Right cardiac atrium (tissue), 5 donors: ENCODE results near the gene MYH7. TPM values are rescaled to one million over a fixed set of nuclear protein-coding genes. Genes with fewer than 3 reads are reported as not detected.

Experiments
- ATAC-seq, 2 donors: fragments of 200-7000 bp; cut with Tn5 transposase; one replicate each; pipeline versions ENCODE4 v1.8.0 to v1.9.1; 2020; ENCODE audit warnings: moderate library complexity in 2 of 2, mild to moderate bottlenecking in 1 of 2
- DNase-seq, 3 donors: peaks; one replicate each; pipeline ENCODE4 v3.0.0-alpha.2; 2020
- H3K27ac ChIP-seq: one replicate; pipeline ENCODE4 v1.5.1; 2013; ENCODE audit warnings: mild to moderate bottlenecking, low read length, control low read depth, moderate library complexity
- H3K27me3 ChIP-seq: one replicate; pipeline ENCODE4 v1.6.1; 2013; ENCODE audit not compliant: control insufficient read depth, insufficient read depth
- H3K4me1 ChIP-seq: one replicate; pipeline ENCODE4 v1.6.1; 2013; ENCODE audit warnings: low read length; ENCODE audit not compliant: control insufficient read depth, insufficient read depth
- H3K4me3 ChIP-seq: one replicate; pipeline ENCODE4 v1.5.1; 2013; ENCODE audit warnings: low read length, control low read depth
- H3K9me3 ChIP-seq: one replicate; pipeline ENCODE4 v1.6.1; 2013; ENCODE audit warnings: low read length; ENCODE audit not compliant: control insufficient read depth
- WGBS: extraction: QIAGEN DNeasy Blood & Tissue Kit; methylation state at CpG from one replicate; pipeline ENCODE4 v1.1.7; 2013; 5-methylcytosine and 5-hydroxymethylcytosine counted together
- intact Hi-C, 4 donors: fragments of 100-400 bp; cut with DNase I; formaldehyde crosslinking; loops; one replicate each; pipeline versions ENCODE4 v1.11.0 to v1.14.0; 2022 to 2023
- polyA plus RNA-seq: library from polyadenylated mRNA; stranded (reverse); fragments of 200-250 nt; gene quantifications from one replicate; pipeline ENCODE4 v1.2.3, GENCODE V29; 2013
- total RNA-seq, 4 donors: library from RNA; stranded (reverse); fragmentation: NEBNext Ultra II Directional; extraction: Animal tissue kit (Norgen Biotek cat#: 25700); gene quantifications; one replicate each; pipeline ENCODE4 v1.2.1, GENCODE V29; 2021
- donor health status: healthy with polysubstance abuse.
- donor health status: DM: no; HTN: yes; CAD: no.
- donor health status: DM: no; HTN: no; CAD: no.
- donor health status: DM: no; HTN: yes; CAD: no; lungs with severe emphysema.
- donor health status: DM: yes; HTN: yes; CAD: no.

The MYH7 gene
- total and polyA plus RNA-seq, 5 donors = 461 to 2,251 (median 639) TPM

- no peaks in the 10 kb centered on the region for H3K9me3 ChIP-seq
- ATAC-seq (peak; percentile 24 to 32), DNase-seq (peak; percentile 67 to 90 (median 89))
- H3K27ac ChIP-seq = no peak overlapping the region
- no peak overlapping the region for H3K4me3 ChIP-seq
- WGBS = 35% methylated on average over 12 of the region's 12 CpGs
- H3K4me1 ChIP-seq = no peaks in the 10 kb centered on the region
- no peaks in the 10 kb centered on the region for H3K27me3 ChIP-seq
- intact Hi-C loops = loop anchor here in 3 of 4 donors (5.0 kb wide), 2 partner anchors 52 to 112 kb away; no protein-coding TSS in a partner anchor
Measured at GRCh38 chr14:23379366-23380196, 55.9 kb downstream of the MYH7 start.

- Histone ChIP-seq H3K27ac (no peak overlapping the region), H3K4me3 (no peak overlapping the region), H3K27me3 (no peaks in the 10 kb centered on the region), H3K9me3 (no peaks in the 10 kb centered on the region), H3K4me1 (no peaks in the 10 kb centered on the region)
- intact Hi-C loops = loop anchor here in 2 of 4 donors (5.0 kb wide), 2 partner anchors 51 to 111 kb away; no protein-coding TSS in a partner anchor
- peak; percentile 53 to 82 (median 80) for DNase-seq
- peak; percentile 8 to 10 for ATAC-seq
- 65% methylated on average over 11 of the region's 11 CpGs for WGBS
Measured at GRCh38 chr14:23378612-23379220, 56.7 kb downstream of the MYH7 start.

- Histone ChIP-seq H3K27ac (no peak overlapping the region), H3K4me1 (no peaks in the 10 kb centered on the region), H3K9me3 (no peaks in the 10 kb centered on the region), H3K4me3 (no peak overlapping the region), H3K27me3 (no peaks in the 10 kb centered on the region)
- WGBS = 60% methylated on average over 14 of the region's 14 CpGs
- intact Hi-C loops = loop anchor here in 2 of 4 donors (5.0 kb wide), 2 partner anchors 51 to 111 kb away; no protein-coding TSS in a partner anchor
- DNase-seq (peak; percentile 48 to 72 (median 70)), ATAC-seq (peak; percentile 2 to 5)
Measured at GRCh38 chr14:23377573-23378563, 57.6 kb downstream of the MYH7 start.

DNA sequence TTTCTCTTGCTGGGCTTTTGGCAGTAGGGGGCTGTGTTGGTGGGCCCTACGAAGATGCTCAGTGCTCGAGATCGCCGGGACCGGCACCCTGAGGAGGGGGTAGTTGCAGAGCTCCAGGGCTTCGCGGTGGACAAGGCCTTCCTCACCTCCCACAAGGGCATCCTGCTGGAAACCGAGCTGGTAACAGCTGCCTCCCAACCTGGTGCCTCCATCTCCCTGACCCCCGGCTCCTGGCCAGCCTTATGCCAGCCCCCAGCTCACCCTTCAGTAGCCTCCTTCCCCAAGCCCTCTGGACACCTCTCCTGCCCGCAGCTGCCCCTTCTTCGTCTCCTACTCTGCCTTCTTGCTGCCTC is 58.3 kb downstream of the MYH7 start:
- DNase-seq (peak in 1 of 3 donors; percentile 61), ATAC-seq (peak in 1 of 2 donors; percentile 0)
- no peaks in the 10 kb centered on the region for H3K4me1 ChIP-seq
- intact Hi-C loops = loop anchor here in 2 of 4 donors (5.0 kb wide), 2 partner anchors 50 to 110 kb away; no protein-coding TSS in a partner anchor
- H3K9me3 ChIP-seq = no peaks in the 10 kb centered on the region
- H3K27me3 ChIP-seq = no peaks in the 10 kb centered on the region
- H3K4me3 ChIP-seq = no peak overlapping the region
- 33% methylated on average over 11 of the region's 11 CpGs for WGBS
- H3K27ac ChIP-seq = no peak overlapping the region

DNA sequence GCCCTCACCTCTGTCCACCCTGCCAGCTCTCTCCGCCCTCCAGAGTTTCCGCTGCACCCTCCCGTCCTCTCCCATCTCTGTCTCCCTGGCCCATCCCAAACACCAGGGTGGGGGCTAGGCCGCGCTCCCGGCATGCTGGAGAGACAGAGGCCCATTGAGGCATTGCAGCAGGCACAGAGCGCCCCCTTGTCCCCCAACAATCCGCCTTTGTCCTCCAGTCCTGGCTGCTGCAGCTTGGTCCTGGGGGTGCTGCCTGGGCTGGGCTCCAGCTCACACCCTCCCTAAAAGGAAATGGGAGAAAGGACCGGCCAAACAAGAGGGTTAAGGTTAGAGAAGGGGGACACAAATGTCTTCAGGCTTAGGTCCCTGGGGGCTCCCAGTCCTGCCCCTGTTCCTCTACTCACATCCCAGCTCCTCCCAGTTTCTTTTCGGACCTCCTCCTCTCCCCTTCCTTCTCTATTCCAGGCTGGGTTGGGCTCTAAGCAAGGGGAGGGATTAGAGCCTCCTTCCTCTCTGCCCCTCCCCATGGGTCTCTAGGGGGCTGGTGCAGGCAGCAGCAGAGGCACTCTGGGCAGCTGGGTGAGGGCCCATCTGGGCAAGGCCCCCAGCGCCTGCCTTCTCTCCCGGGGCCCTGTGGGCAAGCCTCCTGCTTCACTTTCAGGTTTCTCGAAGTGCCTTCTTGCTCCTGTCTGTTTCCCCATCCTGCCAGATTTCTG is 58.8 kb downstream of the MYH7 start, which contains the start of gene CMTM5:
CMTM5 (plus strand) TSS at position 565 of the 716 bp plus-strand sequence. CDS start 206 bp downstream, outside the sequence.
- Histone ChIP-seq H3K4me1 (no peaks in the 10 kb centered on the region), H3K27me3 (no peaks in the 10 kb centered on the region), H3K27ac (no peak within 1 kb of the TSS), H3K4me3 (no peak within 1 kb of the TSS), H3K9me3 (no peaks in the 10 kb centered on the region)
- peak; percentile 57 to 80 (median 80) for DNase-seq
- intact Hi-C loops = loop anchor here in 2 of 4 donors (5.0 kb wide), 2 partner anchors 49 to 109 kb away; no protein-coding TSS in a partner anchor
- WGBS = 25% methylated on average over 13 of the region's 13 CpGs
- peak; percentile 0 to 3 for ATAC-seq

DNA sequence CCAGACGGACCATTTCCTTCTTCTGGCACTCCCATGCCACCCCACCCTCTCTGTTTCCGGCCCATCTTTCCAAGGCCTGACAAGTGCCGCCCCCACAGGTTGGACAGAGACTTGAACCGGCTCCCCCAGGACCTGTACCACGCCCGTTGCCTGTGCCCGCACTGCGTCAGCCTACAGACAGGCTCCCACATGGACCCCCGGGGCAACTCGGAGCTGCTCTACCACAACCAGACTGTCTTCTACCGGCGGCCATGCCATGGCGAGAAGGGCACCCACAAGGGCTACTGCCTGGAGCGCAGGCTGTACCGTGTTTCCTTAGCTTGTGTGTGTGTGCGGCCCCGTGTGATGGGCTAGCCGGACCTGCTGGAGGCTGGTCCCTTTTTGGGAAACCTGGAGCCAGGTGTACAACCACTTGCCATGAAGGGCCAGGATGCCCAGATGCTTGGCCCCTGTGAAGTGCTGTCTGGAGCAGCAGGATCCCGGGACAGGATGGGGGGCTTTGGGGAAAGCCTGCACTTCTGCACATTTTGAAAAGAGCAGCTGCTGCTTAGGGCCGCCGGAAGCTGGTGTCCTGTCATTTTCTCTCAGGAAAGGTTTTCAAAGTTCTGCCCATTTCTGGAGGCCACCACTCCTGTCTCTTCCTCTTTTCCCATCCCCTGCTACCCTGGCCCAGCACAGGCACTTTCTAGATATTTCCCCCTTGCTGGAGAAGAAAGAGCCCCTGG is 59.8 kb downstream of the MYH7 start:
- ATAC-seq (no peak), DNase-seq (peak in 2 of 3 donors; percentile 56 to 64)
- no peak overlapping the region for H3K4me3 ChIP-seq
- no peaks in the 10 kb centered on the region for H3K27me3 ChIP-seq
- no peaks in the 10 kb centered on the region for H3K9me3 ChIP-seq
- intact Hi-C loops = loop anchor here in 2 of 4 donors (5.0 kb wide), 2 partner anchors 48 to 108 kb away; no protein-coding TSS in a partner anchor
- WGBS = 77% methylated on average over 21 of the region's 21 CpGs
- H3K27ac ChIP-seq = no peak overlapping the region
- H3K4me1 ChIP-seq = no peaks in the 10 kb centered on the region

GRCh38 chr14:23373041-23373440 is 62.4 kb downstream of the MYH7 start:
- no peak for ATAC-seq
- H3K9me3 ChIP-seq = no peaks in the 10 kb centered on the region
- intact Hi-C loops = no loop called here
- no peak overlapping the region for H3K4me3 ChIP-seq
- no peaks in the 10 kb centered on the region for H3K4me1 ChIP-seq
- WGBS = 78% methylated on average over 3 of the region's 3 CpGs
- no peak overlapping the region for H3K27ac ChIP-seq
- DNase-seq = peak in 1 of 3 donors; percentile 23
- no peaks in the 10 kb centered on the region for H3K27me3 ChIP-seq

DNA sequence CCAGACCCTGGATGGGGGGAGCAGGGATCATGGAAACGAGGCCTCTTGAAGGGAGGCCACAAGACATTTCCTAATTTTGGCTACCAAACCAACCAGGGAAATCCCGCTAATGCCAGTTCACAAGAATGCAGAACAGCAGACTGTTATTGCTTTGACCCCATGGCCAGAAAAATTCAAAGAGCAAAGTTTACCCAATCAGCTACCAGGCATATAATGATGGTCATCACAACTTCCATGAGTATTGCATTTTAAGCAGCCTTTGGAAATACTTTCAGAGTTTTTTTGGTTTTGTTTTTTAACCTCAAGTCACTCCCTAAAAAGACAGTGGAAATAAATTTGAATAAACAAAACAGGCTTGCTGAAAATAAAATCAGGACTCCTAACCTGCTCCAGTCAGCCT is 63.0 kb downstream of the MYH7 start, which contains the start of gene IL25:
IL25 (plus strand) TSS at position 301 of the 400 bp plus-strand sequence.
- Histone ChIP-seq H3K9me3 (no peaks in the 10 kb centered on the region), H3K4me1 (no peaks in the 10 kb centered on the region), H3K4me3 (no peak within 1 kb of the TSS), H3K27ac (no peak within 1 kb of the TSS), H3K27me3 (no peaks in the 10 kb centered on the region)
- intact Hi-C loops = no loop called here
- WGBS = 71% methylated on average over 2 of the region's 2 CpGs
- DNase-seq = no peak
- ATAC-seq = no peak

DNA sequence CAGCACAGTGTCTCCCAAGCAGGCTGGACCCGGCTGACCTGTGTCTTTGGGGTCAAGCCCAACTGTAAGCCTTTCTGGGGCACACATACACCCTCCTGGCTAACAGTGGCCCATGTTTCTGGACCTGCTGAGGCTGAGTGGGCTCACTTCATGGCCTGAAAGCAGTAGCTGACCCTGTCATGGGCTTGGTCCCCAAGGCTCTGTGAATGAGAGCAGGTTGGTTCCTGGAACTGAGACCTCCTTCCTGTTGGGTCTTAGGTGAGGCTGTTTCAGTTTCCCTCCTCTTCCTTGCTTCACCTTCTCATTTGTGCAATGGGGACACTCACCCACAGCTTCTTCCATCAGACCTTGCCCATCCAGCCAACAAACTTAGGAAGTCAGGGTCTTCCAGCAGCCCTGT is 63.6 kb downstream of the MYH7 start:
- ATAC-seq = no peak
- no peak for DNase-seq
- no peak overlapping the region for H3K27ac ChIP-seq
- no peaks in the 10 kb centered on the region for H3K9me3 ChIP-seq
- intact Hi-C loops = no loop called here
- H3K4me3 ChIP-seq = no peak overlapping the region
- H3K4me1 ChIP-seq = no peaks in the 10 kb centered on the region
- WGBS = 67% methylated on average over 1 of the region's 1 CpG
- no peaks in the 10 kb centered on the region for H3K27me3 ChIP-seq
